Neuronal stem cell (in vitro differentiated cells): ENCODE data around the gene DCT.
A peak's percentile ranks its signal among the peaks of the same experiment; 100 is the strongest.

Source experiments
- DNase-seq: peaks from one replicate; pipeline ENCODE4 v3.0.0-alpha.2; 2013; ENCODE audit warnings: low spot score
- H2AFZ ChIP-seq: one replicate; pipeline ENCODE4 v1.6.1; 2013; ENCODE audit warnings: mild to moderate bottlenecking, low read length, inconsistent platforms
- H2AK5ac ChIP-seq: 2 replicates; pipeline ENCODE4 v1.6.1; 2013; ENCODE audit warnings: low read depth, mild to moderate bottlenecking, inconsistent platforms, low read length, moderate library complexity, mixed read lengths
- H2BK120ac ChIP-seq: 2 replicates; pipeline ENCODE4 v1.6.1; 2013; ENCODE audit warnings: low read depth, mild to moderate bottlenecking, inconsistent platforms, low read length, moderate library complexity, mixed read lengths
- H2BK12ac ChIP-seq: one replicate; pipeline ENCODE4 v1.6.1; 2013; ENCODE audit warnings: low read length, inconsistent platforms
- H2BK15ac ChIP-seq: 2 replicates; pipeline ENCODE4 v1.6.1; 2013; ENCODE audit warnings: mild to moderate bottlenecking, low read length, inconsistent platforms, mixed read lengths
- H2BK5ac ChIP-seq: one replicate; pipeline ENCODE4 v1.6.1; 2013; ENCODE audit warnings: inconsistent platforms, mild to moderate bottlenecking, low read length, moderate library complexity
- H3K14ac ChIP-seq: one replicate; pipeline ENCODE4 v1.6.1; 2013; ENCODE audit warnings: low read length, inconsistent platforms
- H3K18ac ChIP-seq: 2 replicates; pipeline ENCODE4 v1.6.1; 2013; ENCODE audit warnings: low read length, inconsistent platforms
- H3K23ac ChIP-seq: 2 replicates; pipeline ENCODE4 v1.6.1; 2013; ENCODE audit warnings: low read depth, mild to moderate bottlenecking, mixed read lengths, low read length, inconsistent platforms; ENCODE audit not compliant: poor library complexity
- H3K27ac ChIP-seq: replicated peaks from 3 replicates; pipeline ENCODE4 v1.5.1; 2013; ENCODE audit warnings: low read length, inconsistent platforms
- H3K27me3 ChIP-seq, 3 experiments: 2 replicates each; pipeline ENCODE4 v1.6.1; 2013; ENCODE audit warnings: low read length in 3 of 3, mild to moderate bottlenecking in 2 of 3, inconsistent platforms in 1 of 3, low read depth in 1 of 3, mixed read lengths in 1 of 3, moderate library complexity in 1 of 3; ENCODE audit not compliant: control insufficient read depth in 3 of 3, insufficient read depth in 3 of 3
- H3K36me3 ChIP-seq, 2 donors: replicated peaks in 1 of 2; 2 replicates each; pipeline ENCODE4 v1.6.1; 2013; ENCODE audit warnings: low read length in 2 of 2; ENCODE audit not compliant: control insufficient read depth in 2 of 2, insufficient read depth in 2 of 2
- H3K4ac ChIP-seq: 2 replicates; pipeline ENCODE4 v1.6.1; 2013; ENCODE audit warnings: inconsistent platforms, mild to moderate bottlenecking, low read length, moderate library complexity
- H3K4me1 ChIP-seq, 2 donors: 1 replicate in 1 of 2; 2 replicates in 1 of 2; pipeline ENCODE4 v1.6.1; 2013; ENCODE audit warnings: low read length in 2 of 2, low read depth in 1 of 2; ENCODE audit not compliant: control insufficient read depth in 2 of 2, insufficient read depth in 1 of 2
- H3K4me2 ChIP-seq: one replicate; pipeline ENCODE4 v1.6.1; 2013; ENCODE audit warnings: mild to moderate bottlenecking, low read length, inconsistent platforms; ENCODE audit not compliant: insufficient read depth, poor library complexity, severe bottlenecking
- H3K4me3 ChIP-seq, 2 donors: 2 replicates each; pipeline ENCODE4 v1.5.1; 2013; ENCODE audit warnings: low read length in 2 of 2, mild to moderate bottlenecking in 2 of 2, inconsistent platforms in 1 of 2, moderate library complexity in 1 of 2
- H3K79me1 ChIP-seq: one replicate; pipeline ENCODE4 v1.6.1; 2013; ENCODE audit warnings: low read depth, mild to moderate bottlenecking, inconsistent platforms, low read length, moderate library complexity
- H3K9ac ChIP-seq: one replicate; pipeline ENCODE4 v1.6.1; 2013; ENCODE audit warnings: mild to moderate bottlenecking, low read depth, low read length, inconsistent platforms; ENCODE audit not compliant: poor library complexity
- H3K9me3 ChIP-seq, 2 donors: replicated peaks in 1 of 2; 2 replicates each; pipeline versions ENCODE3 to v1.6.1; 2013; ENCODE audit warnings: low read length in 2 of 2, mild to moderate bottlenecking in 2 of 2, inconsistent platforms in 1 of 2, low read depth in 1 of 2, mixed read lengths in 1 of 2, moderate library complexity in 1 of 2; ENCODE audit not compliant: control insufficient read depth in 2 of 2, insufficient read depth in 1 of 2
- H4K8ac ChIP-seq: one replicate; pipeline ENCODE4 v1.6.1; 2013; ENCODE audit warnings: low read depth, mild to moderate bottlenecking, inconsistent platforms, low read length, moderate library complexity
- H4K91ac ChIP-seq: one replicate; pipeline ENCODE4 v1.6.1; 2013; ENCODE audit warnings: low read length, low read depth, mild to moderate bottlenecking, inconsistent platforms; ENCODE audit not compliant: poor library complexity
- WGBS, 2 donors: extraction: QIAGEN DNeasy Blood & Tissue Kit; methylation state at CpG; one replicate each; pipeline ENCODE4 v1.1.7; 2013; ENCODE audit warnings: missing lambda C conversion rate in 2 of 2, mixed read lengths in 1 of 2; ENCODE audit not compliant: insufficient read length in 2 of 2, insufficient replicate concordance in 1 of 2; ENCODE audit errors: extremely low coverage in 2 of 2; 5-methylcytosine and 5-hydroxymethylcytosine counted together

Gene DCT

GRCh38 chr13:94481941-94482340, 2.5 kb upstream of the DCT start:
- Histone ChIP-seq H3K14ac (no peak overlapping the region), H2BK15ac (no peak overlapping the region), H3K27me3 (peaks cover 0 to 22% (median 0%) of the 10 kb centered on the region in 3 experiments), H3K18ac (no peak overlapping the region), H2BK12ac (no peak overlapping the region), H3K4me2 (no peak overlapping the region), H2BK120ac (no peak overlapping the region), H4K8ac (no peak overlapping the region), H3K4me1 (peaks cover 8 to 17% of the 10 kb centered on the region in 2 donors), H2BK5ac (no peak overlapping the region), H3K23ac (no peak overlapping the region), H3K79me1 (no peaks in the 10 kb centered on the region), H3K9ac (no peak overlapping the region), H3K4ac (no peak overlapping the region), H2AFZ (no peak overlapping the region), H3K36me3 (no peaks in the 10 kb centered on the region), H2AK5ac (no peak overlapping the region), H3K4me3 (no peak overlapping the region), H3K27ac (no peak overlapping the region), H3K9me3 (no peaks in the 10 kb centered on the region), H4K91ac (no peak overlapping the region)
- no peak for DNase-seq
- WGBS, 2 donors = no CpG with 5 or more reads among the region's 7 CpGs

GRCh38 chr13:94480672-94481145, 1.2 kb upstream of the DCT start:
- Histone ChIP-seq H2BK12ac (no peak overlapping the region), H2BK120ac (no peak overlapping the region), H2AFZ (no peak overlapping the region), H2BK5ac (no peak overlapping the region), H3K9ac (no peak overlapping the region), H3K4me1 (peaks cover 8 to 17% of the 10 kb centered on the region in 2 donors), H3K23ac (no peak overlapping the region), H3K14ac (no peak overlapping the region), H3K9me3 (no peaks in the 10 kb centered on the region), H3K18ac (no peak overlapping the region), H3K36me3 (no peaks in the 10 kb centered on the region), H3K4me2 (no peak overlapping the region), H4K91ac (no peak overlapping the region), H4K8ac (no peak overlapping the region), H3K79me1 (no peaks in the 10 kb centered on the region), H2BK15ac (no peak overlapping the region), H3K4ac (no peak overlapping the region), H2AK5ac (no peak overlapping the region), H3K27ac (no peak overlapping the region), H3K4me3 (no peak overlapping the region), H3K27me3 (peaks cover 0 to 11% (median 0%) of the 10 kb centered on the region in 3 experiments)
- WGBS, 2 donors = no CpG with 5 or more reads among the region's 3 CpGs
- no peak for DNase-seq

GRCh38 chr13:94478913-94479312, 569 bp downstream of the DCT start:
- no peak overlapping the region for H3K23ac ChIP-seq
- H3K27ac ChIP-seq = peak overlapping the region; percentile 50
- H3K4me1 ChIP-seq = peaks cover 8 to 17% of the 10 kb centered on the region in 2 donors
- H2BK120ac ChIP-seq = peak overlapping the region; percentile 56
- no peak overlapping the region for H3K14ac ChIP-seq
- DNase-seq = no peak
- H4K8ac ChIP-seq = no peak overlapping the region
- no peak overlapping the region for H3K4me2 ChIP-seq
- no peak overlapping the region for H2AK5ac ChIP-seq
- peak overlapping the region; percentile 88 for H2BK15ac ChIP-seq
- no peak overlapping the region for H3K4ac ChIP-seq
- no CpG with 5 or more reads among the region's 11 CpGs for WGBS, 2 donors
- H2BK5ac ChIP-seq = no peak overlapping the region
- H2AFZ ChIP-seq = no peak overlapping the region
- H3K79me1 ChIP-seq = no peaks in the 10 kb centered on the region
- H4K91ac ChIP-seq = no peak overlapping the region
- no peak overlapping the region for H3K4me3 ChIP-seq
- peaks cover 0 to 8% (median 0%) of the 10 kb centered on the region in 3 experiments for H3K27me3 ChIP-seq
- H3K18ac ChIP-seq = peak overlapping the region; percentile 87
- no peak overlapping the region for H3K9ac ChIP-seq
- H2BK12ac ChIP-seq = peak overlapping the region; percentile 95
- H3K9me3 ChIP-seq = no peaks in the 10 kb centered on the region
- no peaks in the 10 kb centered on the region for H3K36me3 ChIP-seq

GRCh38 chr13:94470126-94470525, 9.4 kb downstream of the DCT start:
- no peak overlapping the region for H2AK5ac ChIP-seq
- no peak overlapping the region for H3K4me3 ChIP-seq
- DNase-seq = no peak
- H3K18ac ChIP-seq = no peak overlapping the region
- H3K79me1 ChIP-seq = no peaks in the 10 kb centered on the region
- H3K23ac ChIP-seq = no peak overlapping the region
- H2AFZ ChIP-seq = no peak overlapping the region
- H2BK120ac ChIP-seq = no peak overlapping the region
- H3K27me3 ChIP-seq = peaks cover 0 to 14% (median 0%) of the 10 kb centered on the region in 3 experiments
- H3K9me3 ChIP-seq = peaks cover 0 to 3% of the 10 kb centered on the region in 2 donors
- no peak overlapping the region for H2BK15ac ChIP-seq
- H3K36me3 ChIP-seq = no peaks in the 10 kb centered on the region
- no peak overlapping the region for H2BK5ac ChIP-seq
- no CpG with 5 or more reads among the region's 2 CpGs for WGBS, 2 donors
- no peak overlapping the region for H2BK12ac ChIP-seq
- H3K27ac ChIP-seq = no peak overlapping the region
- H3K4me2 ChIP-seq = no peak overlapping the region
- no peak overlapping the region for H3K9ac ChIP-seq
- H4K8ac ChIP-seq = no peak overlapping the region
- H3K14ac ChIP-seq = no peak overlapping the region
- H4K91ac ChIP-seq = no peak overlapping the region
- H3K4me1 ChIP-seq = peaks cover 0 to 3% of the 10 kb centered on the region in 2 donors
- H3K4ac ChIP-seq = no peak overlapping the region
